Osteoblast (primary cell): ENCODE data around the gene TNIP3. TPM values are rescaled to one million over a fixed set of nuclear protein-coding genes. Genes with fewer than 3 reads are reported as not detected.

Experiments used
- DNase-seq: peaks from one replicate; pipeline ENCODE4 v3.0.0; 2011; ENCODE audit warnings: low spot score, mixed read lengths; ENCODE audit not compliant: insufficient read length; ENCODE audit errors: missing footprints
- H2AFZ ChIP-seq: 2 replicates; pipeline ENCODE4 v1.6.0; 2011; ENCODE audit warnings: mild to moderate bottlenecking, low read length
- H3K27ac ChIP-seq: 2 replicates; pipeline ENCODE4 v1.5.1; 2011; ENCODE audit warnings: mild to moderate bottlenecking, low read depth, low read length, moderate library complexity
- H3K27me3 ChIP-seq: 2 replicates; pipeline ENCODE4 v1.6.0; 2012; ENCODE audit warnings: mild to moderate bottlenecking, control low read depth, inconsistent platforms, low read length, moderate library complexity; ENCODE audit not compliant: insufficient read depth
- H3K36me3 ChIP-seq: 2 replicates; pipeline ENCODE4 v1.5.1; 2011; ENCODE audit warnings: mild to moderate bottlenecking, low read length, control low read depth, moderate library complexity; ENCODE audit not compliant: insufficient read depth
- H3K4me1 ChIP-seq: 2 replicates; pipeline ENCODE4 v1.5.1; 2011; ENCODE audit warnings: mild to moderate bottlenecking, low read length, control low read depth, moderate library complexity; ENCODE audit not compliant: insufficient read depth
- H3K4me2 ChIP-seq: 2 replicates; pipeline ENCODE4 v1.6.0; 2011; ENCODE audit warnings: mild to moderate bottlenecking, low read length; ENCODE audit not compliant: insufficient read depth
- H3K4me3 ChIP-seq: fragments of 200-600 bp; sonication (generic); 3 replicates; pipeline ENCODE4 v1.5.1; 2012; ENCODE audit warnings: mild to moderate bottlenecking, low read length, inconsistent platforms; ENCODE audit not compliant: insufficient read depth
- H3K79me2 ChIP-seq: 2 replicates; pipeline ENCODE4 v1.6.0; 2012; ENCODE audit warnings: mild to moderate bottlenecking, low read length, control low read depth, inconsistent platforms; ENCODE audit not compliant: insufficient read depth
- H3K9me3 ChIP-seq: 2 replicates; pipeline ENCODE4 v1.5.1; 2011; ENCODE audit warnings: low read depth, low read length, control low read depth
- H4K20me1 ChIP-seq: 2 replicates; pipeline ENCODE4 v1.6.0; 2012; ENCODE audit warnings: mild to moderate bottlenecking, low read length, control low read depth; ENCODE audit not compliant: insufficient read depth
- CTCF ChIP-seq: IDR thresholded peaks from 2 replicates; pipeline ENCODE4 v1.5.1; 2011; ENCODE audit warnings: mild to moderate bottlenecking, low read depth, low read length, moderate library complexity; ENCODE audit errors: extremely low read depth
- total RNA-seq: library from RNA; depleted of rRNA; stranded (reverse); fragments of >200 nt; gene quantifications from 2 replicates; pipeline ENCODE4 v1.2.3, GENCODE V29; 2012

TNIP3 gene
- total RNA-seq, 1 donor, result 0.72 TPM

- H3K36me3 ChIP-seq, result no peaks in the 10 kb centered on the region
- no peaks in the 10 kb centered on the region for H3K79me2 ChIP-seq
- DNase-seq, result no peak
- peaks cover 60% of the 10 kb centered on the region for H3K4me1 ChIP-seq
- no peak for TF ChIP-seq CTCF
- no peak overlapping the region for H3K4me2 ChIP-seq
- H3K27ac ChIP-seq, result no peak overlapping the region
- no peak overlapping the region for H3K4me3 ChIP-seq
- no peaks in the 10 kb centered on the region for H4K20me1 ChIP-seq
- H3K27me3 ChIP-seq, result no peaks in the 10 kb centered on the region
- no peaks in the 10 kb centered on the region for H3K9me3 ChIP-seq
- H2AFZ ChIP-seq, result no peak overlapping the region
Observed at GRCh38 chr4:121144021-121144420, 20.1 kb downstream of the TNIP3 start.

GRCh38 chr4:121143131-121143530, 21.0 kb downstream of the TNIP3 start:
- Histone ChIP-seq H3K27ac (no peak overlapping the region), H3K27me3 (no peaks in the 10 kb centered on the region)

GRCh38 chr4:121140716-121141460, 23.2 kb downstream of the TNIP3 start:
- no peak overlapping the region for H2AFZ ChIP-seq
- no peaks in the 10 kb centered on the region for H3K27me3 ChIP-seq
- H3K4me2 ChIP-seq, result peak overlapping the region; percentile 13
- TF ChIP-seq CTCF, result no peak
- H3K79me2 ChIP-seq, result no peaks in the 10 kb centered on the region
- no peaks in the 10 kb centered on the region for H4K20me1 ChIP-seq
- DNase-seq, result peak; percentile 77
- H3K9me3 ChIP-seq, result no peaks in the 10 kb centered on the region
- no peak overlapping the region for H3K4me3 ChIP-seq
- no peaks in the 10 kb centered on the region for H3K36me3 ChIP-seq
- peak overlapping the region; percentile 89 for H3K27ac ChIP-seq
- peaks cover 44% of the 10 kb centered on the region for H3K4me1 ChIP-seq

More at GRCh38 chr4:121143131-121143530, 21.0 kb downstream of the TNIP3 start:
- DNase-seq, result no peak
- no peak overlapping the region for H3K4me3 ChIP-seq
- peaks cover 61% of the 10 kb centered on the region for H3K4me1 ChIP-seq
- no peaks in the 10 kb centered on the region for H3K9me3 ChIP-seq
- H3K79me2 ChIP-seq, result no peaks in the 10 kb centered on the region
- no peak for TF ChIP-seq CTCF
- H3K4me2 ChIP-seq, result no peak overlapping the region
- no peaks in the 10 kb centered on the region for H4K20me1 ChIP-seq
- peak overlapping the region; percentile 3 for H2AFZ ChIP-seq
- no peaks in the 10 kb centered on the region for H3K36me3 ChIP-seq

- Histone ChIP-seq H3K9me3 (no peaks in the 10 kb centered on the region), H2AFZ (no peak overlapping the region), H3K4me1 (peaks cover 44% of the 10 kb centered on the region), H3K36me3 (no peaks in the 10 kb centered on the region), H4K20me1 (no peaks in the 10 kb centered on the region), H3K4me3 (no peak overlapping the region), H3K27me3 (no peaks in the 10 kb centered on the region), H3K4me2 (peak overlapping the region; percentile 53), H3K27ac (peak overlapping the region; percentile 89), H3K79me2 (no peaks in the 10 kb centered on the region)
- no peak for DNase-seq
- TF ChIP-seq CTCF, result no peak
Observed at GRCh38 chr4:121139533-121140222, 24.4 kb downstream of the TNIP3 start.
